ENCODE data around the gene RNF207. TPM values are rescaled to one million over a fixed set of nuclear protein-coding genes. Genes with fewer than 3 reads are reported as not detected.

RNF207 gene
- total RNA-seq, 2 donors from 2014 or later: 25.2 to 52.4 TPM

- ATAC-seq: no peak
These were observed 21.7 kb upstream of the RNF207 start for GRCh38 chr1:6184083-6184783.

GRCh38 chr1:6185151-6185550 is 20.8 kb upstream of the RNF207 start:
- Histone ChIP-seq H3K9me3 (no peaks in the 10 kb centered on the region), H3K27me3 (no peaks in the 10 kb centered on the region), H3K4me1 (no peaks in the 10 kb centered on the region), H3K27ac (no peak overlapping the region), H3K4me3 (no peak overlapping the region), H3K36me3 (replicated peaks in 1 of 2; ENCODE audit: insufficient read depth in 1 of 2, low read depth in 2 of 2) (peaks cover 3 to 12% of the 10 kb centered on the region in 2 donors)
- ATAC-seq: no peak
- WGBS, 2 donors: 67 to 80% methylated on average over 3 of the region's 3 CpGs
- TF ChIP-seq CTCF (IDR thresholded peaks at IDR 0.05): no peak
- no peak for TF ChIP-seq POLR2A (IDR thresholded peaks at IDR 0.05)
- no peak for DNase-seq
- intact Hi-C loops (cut with DNase I): no loop called here

More at GRCh38 chr1:6184083-6184783, 21.7 kb upstream of the RNF207 start:
- no peaks in the 10 kb centered on the region for H3K27me3 ChIP-seq
- peaks cover 1% of the 10 kb centered on the region for H3K4me1 ChIP-seq
- TF ChIP-seq POLR2A (IDR thresholded peaks at IDR 0.05): no peak
- no peak for TF ChIP-seq CTCF (IDR thresholded peaks at IDR 0.05)
- H3K36me3 ChIP-seq (replicated peaks in 1 of 2; ENCODE audit: insufficient read depth in 1 of 2, low read depth in 2 of 2): peaks cover 0 to 10% of the 10 kb centered on the region in 2 donors
- WGBS, 2 donors: 85 to 92% methylated on average over 13 of the region's 13 CpGs
- no peaks in the 10 kb centered on the region for H3K9me3 ChIP-seq
- no peak overlapping the region for H3K4me3 ChIP-seq
- no peak overlapping the region for H3K27ac ChIP-seq
- intact Hi-C loops (cut with DNase I): no loop called here
- no peak for DNase-seq

- ATAC-seq: no peak
- no peak overlapping the region for H3K27ac ChIP-seq
- intact Hi-C loops (cut with DNase I): no loop called here
- no peaks in the 10 kb centered on the region for H3K9me3 ChIP-seq
- no peaks in the 10 kb centered on the region for H3K27me3 ChIP-seq
- WGBS, 2 donors: 67 to 77% methylated on average over 10 of the region's 10 CpGs
- no peak overlapping the region for H3K4me3 ChIP-seq
- no peak for TF ChIP-seq POLR2A (IDR thresholded peaks at IDR 0.05)
- peak in 2 of 7 experiments; percentile 6 to 13 for TF ChIP-seq CTCF (IDR thresholded peaks at IDR 0.05)
- no peak for DNase-seq
- no peaks in the 10 kb centered on the region for H3K4me1 ChIP-seq
- peaks cover 5 to 16% of the 10 kb centered on the region in 2 donors for H3K36me3 ChIP-seq (replicated peaks in 1 of 2; ENCODE audit: insufficient read depth in 1 of 2, low read depth in 2 of 2)
These were observed 20.1 kb upstream of the RNF207 start for GRCh38 chr1:6185635-6186382.

GRCh38 chr1:6188466-6188865 is 17.5 kb upstream of the RNF207 start:
- intact Hi-C loops (cut with DNase I): no loop called here
- Histone ChIP-seq H3K4me3 (no peak overlapping the region), H3K27me3 (no peaks in the 10 kb centered on the region), H3K27ac (no peak overlapping the region), H3K9me3 (no peaks in the 10 kb centered on the region), H3K4me1 (no peaks in the 10 kb centered on the region), H3K36me3 (replicated peaks in 1 of 2; ENCODE audit: insufficient read depth in 1 of 2, low read depth in 2 of 2) (peaks cover 7 to 28% of the 10 kb centered on the region in 2 donors)
- no peak for TF ChIP-seq CTCF (IDR thresholded peaks at IDR 0.05)
- TF ChIP-seq POLR2A (IDR thresholded peaks at IDR 0.05): no peak
- no peak for ATAC-seq
- WGBS, 2 donors: 88 to 92% methylated on average over 8 of the region's 8 CpGs
- no peak for DNase-seq
